NCI-H187 (cell line): Measurements from ENCODE around the gene DNAJC12.
A peak's percentile ranks its signal among the peaks of the same experiment; 100 is the strongest.
"Not testable (repeated sequence)": the region's sequence is repeated elsewhere in the genome, so short reads cannot be mapped to it uniquely, and the experiment has no call there.

Experiments
- DNase-seq, 2 experiments: peaks; one replicate each; lab custom pipeline; 2025; lab: John Stamatoyannopoulos, UW

DNAJC12 gene

DNA sequence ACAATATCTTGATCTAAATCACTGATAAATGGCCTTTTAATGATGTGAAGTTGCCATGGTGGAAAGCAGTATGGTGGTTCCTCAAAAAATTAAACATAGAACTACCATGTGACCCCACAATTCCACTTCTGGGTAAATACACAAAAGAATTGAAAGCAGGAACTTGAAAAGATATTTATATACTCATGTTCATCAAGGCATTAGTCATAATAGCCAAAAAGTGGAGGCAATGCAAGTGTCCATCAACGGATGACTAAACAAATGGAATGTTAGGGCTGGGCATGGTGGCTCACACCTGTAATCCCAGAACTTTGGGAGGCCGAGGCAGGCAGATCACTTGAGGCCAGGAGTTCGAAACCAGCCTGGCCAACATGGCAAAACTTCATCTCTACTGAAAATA, 2.0 kb upstream of the DNAJC12 start:
- DNase-seq: no peak

GRCh38 chr10:67839511-67839910, 1.5 kb upstream of the DNAJC12 start:
- not testable (repeated sequence) for DNase-seq

- DNase-seq: no peak
Measured at GRCh38 chr10:67836972-67837371, 1.0 kb downstream of the DNAJC12 start.

DNA sequence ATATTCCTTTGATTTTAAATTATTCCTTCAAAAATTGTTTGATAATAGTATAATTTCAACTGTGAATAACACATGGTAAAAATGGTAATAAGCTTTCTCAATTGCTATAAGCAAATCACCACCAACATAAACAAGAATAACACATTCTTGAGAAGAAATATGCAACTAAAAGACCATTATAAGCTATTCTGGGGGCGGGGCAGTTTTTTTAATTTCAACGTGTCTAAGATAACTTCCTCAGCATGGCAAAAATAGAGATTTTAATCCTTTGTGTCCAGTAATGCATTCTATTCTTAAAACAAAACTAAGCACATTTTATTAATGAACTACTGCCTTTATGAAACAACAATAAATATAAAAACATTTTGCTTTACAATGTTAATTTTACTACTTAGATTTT, 1.5 kb downstream of the DNAJC12 start:
- DNase-seq: no peak

GRCh38 chr10:67835541-67836394, 2.2 kb downstream of the DNAJC12 start:
- DNase-seq: not testable (repeated sequence)

DNA sequence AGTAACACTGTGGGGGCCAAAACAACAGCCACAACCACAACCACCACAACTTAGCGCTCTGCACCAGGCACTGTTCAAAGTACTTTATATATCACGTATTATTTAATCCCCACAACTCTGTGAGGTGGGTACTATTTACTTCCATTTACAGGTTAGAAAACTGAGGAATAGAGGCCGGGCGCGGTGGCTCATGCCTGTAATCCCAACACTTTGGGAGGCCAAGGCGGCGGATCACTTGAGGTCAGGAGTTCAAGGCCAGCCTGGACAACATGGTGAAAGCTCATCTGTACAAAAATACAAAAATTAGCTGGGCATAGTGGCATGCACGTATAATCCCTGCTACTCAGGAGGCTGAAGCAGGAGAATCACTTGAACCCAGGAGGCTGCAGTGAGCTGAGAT, 3.6 kb downstream of the DNAJC12 start:
- DNase-seq: no peak

- DNase-seq: no peak
Measured at GRCh38 chr10:67827811-67828210, 10.2 kb downstream of the DNAJC12 start.

DNA sequence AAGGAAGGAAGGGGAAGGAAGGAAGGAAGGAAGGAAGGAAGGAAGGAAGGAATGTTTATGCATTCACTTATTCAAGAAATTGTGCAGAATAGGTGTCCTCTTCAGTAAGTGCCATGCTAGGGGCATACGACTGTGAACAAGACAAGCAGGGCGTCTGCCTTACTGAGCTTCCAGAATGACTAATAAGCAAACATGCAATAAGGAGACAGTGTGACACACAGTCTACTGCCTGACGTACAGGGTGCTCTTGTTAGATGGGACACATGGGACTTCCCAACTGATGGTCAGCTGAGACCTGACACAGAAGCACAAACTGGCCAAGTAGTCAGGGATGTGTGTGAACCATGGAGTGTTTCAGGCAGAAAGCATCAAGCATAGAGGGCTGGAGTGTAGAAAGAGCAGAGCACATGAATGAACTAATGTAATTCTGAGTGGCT, 18.2 kb downstream of the DNAJC12 start:
- no peak for DNase-seq

- peak; percentile 6 to 12 for DNase-seq
Measured at GRCh38 chr10:67818323-67818722, 19.7 kb downstream of the DNAJC12 start.

GRCh38 chr10:67816719-67817118, 21.3 kb downstream of the DNAJC12 start:
- no peak for DNase-seq

DNA sequence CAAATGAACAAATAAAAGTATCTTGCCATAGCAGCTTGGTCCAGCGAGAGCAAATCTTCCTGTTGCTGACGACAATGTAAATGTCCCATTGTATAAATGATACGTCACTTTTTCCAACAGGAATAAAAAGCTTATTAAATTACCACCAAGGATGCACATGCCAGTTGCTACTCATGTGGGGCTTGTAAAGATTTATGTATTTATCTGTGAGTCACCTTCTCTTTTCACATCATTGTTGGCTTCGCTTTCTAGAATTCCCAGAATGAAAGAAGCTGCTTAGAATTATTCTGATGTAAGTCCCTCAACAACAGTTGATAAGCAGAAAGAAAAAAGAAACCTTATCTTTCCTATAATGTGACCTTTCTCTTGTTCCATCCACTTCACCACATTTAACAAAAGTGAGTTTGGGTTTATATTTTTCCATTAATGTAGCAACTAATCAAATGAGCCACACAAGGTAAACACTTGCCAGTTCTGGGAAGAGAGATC, 22.4 kb downstream of the DNAJC12 start:
- no peak for DNase-seq

- DNase-seq: no peak
Measured at GRCh38 chr10:67812007-67812406, 26.0 kb downstream of the DNAJC12 start.

GRCh38 chr10:67809107-67809506, 28.9 kb downstream of the DNAJC12 start:
- DNase-seq: no peak

GRCh38 chr10:67808704-67809103, 29.3 kb downstream of the DNAJC12 start:
- DNase-seq: no peak

DNA sequence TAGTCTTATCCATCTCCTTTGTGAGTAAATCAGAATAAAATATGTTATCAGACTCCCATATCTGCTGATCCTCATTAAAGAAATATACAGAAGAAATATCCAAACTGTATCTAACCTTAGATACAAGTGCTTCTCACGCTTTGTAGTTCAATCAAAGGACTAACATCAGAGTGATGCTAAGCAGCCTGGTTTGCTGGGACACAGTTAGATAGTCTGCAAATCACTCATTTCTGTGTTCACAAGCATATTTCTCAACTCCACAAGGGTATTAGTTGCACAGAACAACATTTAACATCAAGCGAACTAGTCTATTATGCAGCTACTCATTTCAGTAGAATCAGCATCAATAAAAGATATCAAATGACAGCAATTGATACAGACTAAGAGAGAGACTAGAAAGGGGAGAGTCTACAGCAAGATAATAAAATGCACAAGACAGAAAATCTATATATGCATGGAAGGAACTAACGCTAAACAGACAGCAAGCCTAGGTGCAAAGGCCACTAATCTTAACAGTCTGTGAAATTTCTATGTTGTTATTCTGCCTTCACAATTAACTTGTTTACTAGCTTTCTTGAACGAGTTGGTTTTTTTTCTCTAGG, 30.0 kb downstream of the DNAJC12 start:
- no peak for DNase-seq

- DNase-seq: no peak
Measured at GRCh38 chr10:67804395-67804678, 33.7 kb downstream of the DNAJC12 start.

DNA sequence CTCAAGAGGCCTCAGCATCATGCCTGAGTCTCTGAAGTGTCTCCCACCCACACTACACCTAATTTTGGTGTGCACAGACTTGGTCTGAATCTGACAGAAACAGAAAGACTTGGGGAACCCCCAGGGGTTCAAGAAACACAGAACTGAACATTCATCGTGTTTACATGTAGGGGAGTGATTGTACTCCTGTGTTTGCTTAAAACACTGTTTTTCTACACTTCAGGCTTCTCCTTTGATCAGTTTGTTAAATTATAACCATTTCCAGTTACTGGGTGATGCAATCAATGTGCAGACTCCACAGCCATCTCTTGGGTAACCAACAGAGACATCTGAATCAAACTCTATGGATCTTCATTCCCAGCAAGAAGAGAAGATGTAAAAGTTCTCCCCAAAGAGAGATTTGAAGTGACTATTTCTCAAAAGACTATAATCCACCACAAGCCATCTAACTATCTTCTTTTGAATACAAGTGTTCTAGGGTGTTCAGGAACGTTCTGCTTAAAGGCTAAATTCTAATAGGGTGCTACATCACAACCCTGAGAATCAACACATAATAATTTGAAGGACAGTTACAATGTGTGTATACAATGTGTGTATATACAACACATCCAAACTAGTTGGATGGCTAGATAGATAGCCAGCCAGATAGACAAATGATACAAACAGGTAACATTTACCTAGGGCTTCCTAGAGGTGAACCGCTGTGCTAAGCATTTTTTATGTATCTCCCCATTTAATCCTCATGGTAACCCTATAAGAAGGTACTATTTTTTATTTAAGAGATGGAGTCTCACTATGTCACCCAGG, 34.2 kb downstream of the DNAJC12 start:
- DNase-seq: no peak

GRCh38 chr10:67802767-67803538, 35.0 kb downstream of the DNAJC12 start:
- no peak for DNase-seq

DNA sequence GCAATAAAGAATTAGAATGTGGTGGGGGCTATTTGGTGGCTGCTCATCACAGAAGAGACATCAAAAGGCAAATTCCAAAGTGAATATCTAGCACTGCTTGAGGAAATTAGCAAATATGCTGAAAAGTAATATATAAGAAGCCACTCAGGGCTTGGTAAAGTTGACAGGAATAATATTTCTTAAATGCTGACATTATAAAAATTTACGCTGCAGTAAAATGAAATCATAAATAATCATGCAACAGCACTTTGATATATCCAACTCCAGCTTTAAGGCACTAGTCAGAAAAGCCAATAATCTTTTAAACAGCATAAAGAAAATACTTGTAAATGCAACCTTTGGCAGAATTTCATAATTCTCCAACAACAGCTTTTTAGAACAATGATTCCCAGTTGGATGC, 36.9 kb downstream of the DNAJC12 start:
- no peak for DNase-seq

GRCh38 chr10:67794909-67795460, 43.0 kb downstream of the DNAJC12 start:
- DNase-seq: no peak

- DNase-seq: no peak
Measured at GRCh38 chr10:67794256-67794655, 43.7 kb downstream of the DNAJC12 start.

- DNase-seq: no peak
Measured at GRCh38 chr10:67793313-67793712, 44.7 kb downstream of the DNAJC12 start.
